ENCODE results near the gene EIF1AD.

EIF1AD gene

GRCh38 chr11:65947133-65947532, 54.8 kb downstream of the EIF1AD start:
- no peak for TF ChIP-seq CTCF (IDR thresholded peaks at IDR 0.05; ENCODE audit: insufficient read depth, low read depth, low read length, missing control alignments)
- H3K4me3 ChIP-seq (ENCODE audit: low read depth, low read length), result no peak overlapping the region
- DNase-seq (ENCODE audit: low read depth), result no peak

- DNase-seq (ENCODE audit: low read depth), result no peak
- no peak overlapping the region for H3K4me3 ChIP-seq (ENCODE audit: low read depth, low read length)
- TF ChIP-seq CTCF (IDR thresholded peaks at IDR 0.05; ENCODE audit: insufficient read depth, low read depth, low read length, missing control alignments), result no peak
Observed at GRCh38 chr11:65946655-65947054, 55.3 kb downstream of the EIF1AD start.
